CD4-positive, alpha-beta T cell treated with Interleukin-6 for 4 hours (primary cell): ENCODE measurements around the gene USP13.
"Not testable (repeated sequence)": the region's sequence is repeated elsewhere in the genome, so short reads cannot be mapped to it uniquely, and the experiment has no call there.

ENCODE experiments used
- DNase-seq: peaks from one replicate; pipeline ENCODE4 v3.0.0-alpha.2; 2020; ENCODE audit warnings: mixed read lengths

USP13 gene

GRCh38 chr3:179660872-179661271, 8.0 kb downstream of the USP13 start:
- no peak for DNase-seq

GRCh38 chr3:179661777-179662176, 8.9 kb downstream of the USP13 start:
- DNase-seq: no peak

GRCh38 chr3:179663093-179663492, 10.3 kb downstream of the USP13 start:
- no peak for DNase-seq

- no peak for DNase-seq
These were observed 13.2 kb downstream of the USP13 start for GRCh38 chr3:179666030-179666429.

- DNase-seq: no peak
These were observed 13.7 kb downstream of the USP13 start for GRCh38 chr3:179666436-179667035.

- no peak for DNase-seq
These were observed 15.6 kb downstream of the USP13 start for GRCh38 chr3:179668429-179668828.

GRCh38 chr3:179670311-179670710, 17.5 kb downstream of the USP13 start:
- no peak for DNase-seq

GRCh38 chr3:179671309-179671708, 18.5 kb downstream of the USP13 start:
- DNase-seq: no peak

- DNase-seq: no peak
These were observed 19.0 kb downstream of the USP13 start for GRCh38 chr3:179671747-179672242.

- no peak for DNase-seq
These were observed 20.1 kb downstream of the USP13 start for GRCh38 chr3:179672918-179673317.

GRCh38 chr3:179673523-179673922, 20.7 kb downstream of the USP13 start:
- DNase-seq: no peak

- no peak for DNase-seq
These were observed 23.2 kb downstream of the USP13 start for GRCh38 chr3:179676081-179676480.

- DNase-seq: no peak
These were observed 25.0 kb downstream of the USP13 start for GRCh38 chr3:179677884-179678283.

- no peak for DNase-seq
These were observed 28.8 kb downstream of the USP13 start for GRCh38 chr3:179681492-179682263.

GRCh38 chr3:179682426-179683080, 29.7 kb downstream of the USP13 start:
- DNase-seq: no peak

- not testable (repeated sequence) for DNase-seq
These were observed 30.4 kb downstream of the USP13 start for GRCh38 chr3:179683286-179683685.

- no peak for DNase-seq
These were observed 35.2 kb downstream of the USP13 start for GRCh38 chr3:179687967-179688535.

- no peak for DNase-seq
These were observed 36.0 kb downstream of the USP13 start for GRCh38 chr3:179688850-179689249.

- no peak for DNase-seq
These were observed 41.9 kb downstream of the USP13 start for GRCh38 chr3:179694731-179695130.

- DNase-seq: no peak
These were observed 43.0 kb downstream of the USP13 start for GRCh38 chr3:179695672-179696313.

GRCh38 chr3:179697736-179698332, 45.0 kb downstream of the USP13 start:
- no peak for DNase-seq

- no peak for DNase-seq
These were observed 47.9 kb downstream of the USP13 start for GRCh38 chr3:179700716-179701115.
